Activated CD8-positive, alpha-beta memory T cell treated with anti-CD3 and anti-CD28 coated beads for 1 hour (primary cell): Measurements from ENCODE around the gene YWHAE.
"Not testable (repeated sequence)": the region's sequence is repeated elsewhere in the genome, so short reads cannot be mapped to it uniquely, and the experiment has no call there.

ENCODE experiments used
- DNase-seq, 2 donors: peaks; one replicate each; pipeline ENCODE4 v3.0.0-alpha.2; 2020; ENCODE audit warnings: low read depth in 1 of 2; ENCODE audit errors: extremely low read depth in 1 of 2

Gene YWHAE

DNA sequence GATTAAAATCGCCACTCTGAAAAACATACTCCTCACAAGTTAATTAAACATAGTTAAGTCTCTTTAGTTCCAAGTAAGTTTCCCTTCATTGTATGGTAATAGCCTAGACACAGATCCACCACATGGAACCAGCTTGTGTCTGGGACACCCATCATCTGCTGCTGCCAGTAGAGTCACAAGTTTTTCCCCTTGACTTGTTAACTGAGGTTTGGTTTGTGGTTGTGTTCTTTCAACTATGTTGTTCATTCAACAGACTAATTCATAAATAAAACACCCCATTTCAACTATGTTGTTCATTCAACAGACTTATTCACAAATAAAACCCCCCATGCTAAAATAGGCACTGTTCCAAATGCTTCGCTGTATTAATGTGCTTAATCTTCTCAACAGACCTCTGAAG lies 24.4 kb downstream of the YWHAE start:
- DNase-seq: no peak

DNA sequence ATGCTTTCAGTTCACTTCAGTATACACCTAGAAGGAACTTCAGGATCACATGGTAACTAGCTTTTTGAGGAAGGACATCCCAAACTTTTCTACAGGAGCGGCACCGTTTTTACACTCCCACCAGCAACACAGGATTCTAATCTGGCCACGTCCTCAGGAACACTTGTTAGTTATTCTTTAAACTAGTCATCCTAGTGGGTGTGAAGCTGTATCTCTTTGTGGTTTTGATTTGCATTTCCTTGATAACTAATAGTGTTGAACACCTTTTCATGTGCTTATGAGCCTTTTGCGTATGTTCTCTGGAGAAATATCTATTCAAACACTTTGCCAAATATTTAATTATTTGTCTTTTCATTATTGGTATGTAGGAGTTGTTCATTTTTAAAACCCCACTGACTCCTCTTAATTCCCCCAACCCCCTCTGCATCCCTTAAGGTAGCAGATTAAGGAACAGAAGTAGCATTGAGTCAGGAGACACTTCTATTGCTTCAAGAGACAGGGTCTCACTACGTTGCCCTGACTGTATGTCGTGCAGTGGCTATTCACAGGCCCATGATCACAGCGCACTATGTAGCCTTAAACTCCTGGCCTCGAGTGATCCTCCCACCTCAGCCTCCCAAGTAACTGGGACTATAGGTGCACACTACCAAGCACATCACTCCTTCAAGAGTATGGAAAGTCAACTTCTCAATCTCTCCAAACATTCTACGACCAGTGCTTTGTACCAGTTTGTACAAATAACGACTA lies 25.4 kb downstream of the YWHAE start:
- no peak for DNase-seq

DNA sequence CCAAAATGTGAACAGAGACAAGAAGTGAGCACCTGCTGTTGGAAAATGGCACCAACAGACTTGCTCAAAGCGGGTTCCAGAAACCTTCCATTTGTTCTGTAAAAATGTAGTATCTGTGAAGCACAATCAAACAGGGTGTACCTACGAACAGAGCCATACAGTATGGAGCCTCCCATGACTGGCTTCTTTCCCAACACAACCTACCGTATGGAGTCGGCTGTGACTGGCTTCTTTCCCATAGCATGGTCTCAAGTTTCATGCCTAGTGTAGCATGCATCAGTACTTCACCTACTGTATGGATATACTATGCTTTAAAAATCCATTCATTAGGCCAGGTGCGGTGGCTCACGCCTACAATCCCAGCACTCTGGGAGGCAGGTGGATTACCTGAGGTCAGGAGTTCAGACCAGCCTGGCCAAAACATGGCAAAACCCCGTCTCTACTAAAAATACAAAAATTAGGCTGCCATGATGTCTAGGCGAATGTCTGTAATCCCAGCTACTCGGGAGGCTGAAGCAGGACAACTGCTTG lies 26.2 kb downstream of the YWHAE start:
- DNase-seq: no peak

DNA sequence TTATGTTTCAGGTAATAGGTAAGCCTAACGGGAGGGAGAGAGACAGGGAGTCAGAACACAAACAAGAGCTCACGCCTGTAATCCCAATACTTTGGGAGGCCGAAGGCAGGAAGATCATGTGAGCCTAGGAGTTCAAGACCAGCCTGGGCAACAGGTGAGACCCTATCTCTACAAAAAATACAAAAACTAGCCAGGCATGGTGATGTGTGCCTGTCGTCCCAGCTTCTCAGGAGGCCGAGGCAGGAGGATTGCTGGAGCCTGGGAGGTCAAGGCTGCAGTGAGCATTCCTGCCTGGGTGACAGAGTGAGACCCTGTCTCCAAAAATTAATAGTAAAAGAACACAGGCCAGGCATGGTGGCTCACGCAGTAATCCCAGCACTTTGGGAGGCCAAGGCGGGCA lies 27.4 kb downstream of the YWHAE start:
- no peak for DNase-seq

DNA sequence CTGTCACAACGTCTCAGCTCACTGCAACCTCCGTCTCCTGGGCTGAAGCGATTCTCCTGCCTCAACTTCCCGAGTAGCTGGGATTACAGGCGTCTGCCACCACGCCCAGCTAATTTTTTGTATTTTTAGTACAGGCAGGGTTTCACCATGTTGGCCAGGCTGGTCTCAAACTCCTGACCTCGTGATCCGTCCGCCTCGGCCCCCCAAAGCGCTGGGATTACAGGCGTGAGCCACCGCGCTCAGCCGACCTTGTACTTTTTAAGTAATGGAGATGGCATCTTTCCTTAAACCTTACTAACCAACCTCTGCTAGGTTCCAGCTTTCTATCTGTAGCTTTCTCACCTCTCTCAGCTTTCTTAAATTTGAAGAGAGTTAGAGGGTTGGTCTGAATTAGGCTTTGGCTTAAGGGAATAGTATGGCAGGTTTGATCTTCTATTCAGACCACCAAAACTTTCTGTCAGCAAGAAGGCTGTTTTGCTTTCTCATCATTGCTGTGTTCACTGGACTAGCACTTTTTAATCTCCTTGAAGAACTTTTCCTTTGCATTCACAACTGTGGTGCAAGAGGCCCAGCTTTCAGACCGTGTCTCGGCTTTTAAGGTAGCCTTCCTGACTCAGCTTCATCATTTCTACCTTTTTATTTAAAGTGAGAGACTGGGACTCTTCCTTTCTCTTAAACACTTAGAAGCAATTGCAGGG lies 28.0 kb downstream of the YWHAE start:
- no peak for DNase-seq

DNA sequence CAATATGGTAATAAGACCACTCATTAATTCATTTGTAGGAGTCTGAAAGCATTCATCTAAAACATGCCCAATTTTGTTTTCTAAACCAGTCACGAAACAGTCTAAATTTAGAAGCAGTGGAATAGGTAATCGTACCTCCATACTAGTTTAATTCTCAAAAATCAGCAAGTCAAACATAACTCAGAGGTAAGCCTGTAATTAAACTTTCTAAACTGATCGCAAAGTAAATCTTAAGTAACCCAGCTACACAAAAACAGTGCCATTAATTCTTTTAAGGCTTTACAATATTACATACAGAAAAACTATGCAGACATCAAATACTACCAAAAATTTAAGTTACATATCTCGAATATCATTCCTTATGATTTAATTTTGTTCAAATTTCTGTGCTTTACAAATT lies 31.4 kb downstream of the YWHAE start:
- no peak for DNase-seq

DNA sequence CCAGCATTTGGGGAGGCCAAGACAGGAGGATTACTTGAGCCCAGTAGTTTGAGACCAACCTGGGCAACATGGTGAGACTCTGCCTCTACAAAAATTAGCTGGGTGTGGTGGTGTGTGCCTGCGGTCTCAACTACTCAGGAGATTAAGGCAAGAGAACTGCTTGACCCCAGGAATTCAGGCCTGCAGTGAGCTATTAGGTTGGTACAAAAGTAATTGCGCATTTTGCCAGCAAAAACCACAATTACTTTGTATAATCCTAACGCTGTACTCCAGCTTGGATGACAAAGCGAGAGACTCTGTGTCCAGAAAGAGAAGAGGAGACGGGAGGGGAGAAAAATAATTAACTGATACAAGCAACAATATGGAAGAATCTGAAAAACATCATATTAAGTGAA lies 32.7 kb downstream of the YWHAE start:
- DNase-seq: no peak

DNA sequence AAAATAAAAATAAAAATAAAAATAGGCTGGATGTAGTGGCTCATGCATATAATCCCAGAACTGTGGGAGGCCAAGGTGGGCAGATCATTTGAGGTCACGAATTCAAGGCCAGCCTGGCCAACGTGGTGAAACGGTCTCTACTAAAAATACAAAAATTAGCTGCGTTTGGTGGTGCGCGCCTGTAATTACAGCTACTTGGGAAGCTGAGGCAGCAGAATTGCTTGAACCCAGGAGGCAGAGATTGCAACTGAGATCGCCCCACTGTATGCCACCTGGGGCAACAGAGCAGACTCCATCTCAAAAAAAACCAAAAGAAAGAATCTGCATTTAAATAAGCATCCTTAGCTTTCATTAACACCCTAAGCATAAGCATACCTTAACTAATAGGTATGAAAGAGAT lies 33.8 kb downstream of the YWHAE start:
- DNase-seq: no peak

DNA sequence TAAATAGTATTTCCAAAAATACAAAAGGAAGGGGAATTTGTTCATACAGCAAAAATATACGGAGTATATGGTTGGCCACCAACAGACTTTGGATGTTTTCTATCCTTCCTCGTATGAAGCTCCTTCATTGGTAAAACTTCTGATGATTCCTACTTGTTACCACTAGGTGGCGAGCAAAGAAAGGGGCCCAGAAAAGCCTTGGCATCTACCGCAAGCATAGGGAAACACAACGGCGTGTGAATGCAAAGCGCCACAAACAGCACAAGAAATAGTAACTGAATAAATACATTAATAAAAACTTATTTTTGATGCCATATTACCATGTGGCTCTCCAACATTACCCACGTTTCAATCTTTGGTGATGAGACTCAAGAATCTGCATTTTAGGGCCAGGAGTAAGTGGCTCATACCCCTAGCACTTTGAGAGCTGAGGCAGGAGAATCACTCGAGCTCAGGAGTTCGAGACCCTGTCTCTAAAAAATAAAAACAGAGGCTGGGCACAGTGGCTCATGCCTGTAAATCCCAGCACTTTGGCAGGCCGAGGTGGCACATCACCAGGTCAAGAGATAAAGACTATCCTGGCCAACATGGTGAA lies 34.5 kb downstream of the YWHAE start:
- DNase-seq: peak; percentile 17 to 26

DNA sequence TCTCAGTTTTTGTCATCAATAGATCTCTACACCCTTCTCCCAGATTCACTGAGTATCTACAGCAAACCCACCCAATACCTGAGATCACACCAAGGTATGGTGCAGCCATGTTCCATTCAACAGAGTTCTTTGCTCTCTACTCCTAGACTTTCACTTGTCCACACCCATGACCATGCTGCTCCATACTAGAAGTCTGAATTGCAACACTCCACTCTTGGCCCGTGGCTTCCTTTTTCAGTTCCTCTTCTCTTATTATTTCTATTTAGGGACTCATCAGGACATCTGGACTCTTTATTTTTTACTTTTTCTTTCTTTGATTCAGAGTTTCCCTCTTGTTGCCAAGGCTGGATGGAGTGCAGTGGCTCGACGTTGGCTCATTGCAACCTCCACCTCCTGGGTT lies 37.1 kb downstream of the YWHAE start:
- DNase-seq: no peak

DNA sequence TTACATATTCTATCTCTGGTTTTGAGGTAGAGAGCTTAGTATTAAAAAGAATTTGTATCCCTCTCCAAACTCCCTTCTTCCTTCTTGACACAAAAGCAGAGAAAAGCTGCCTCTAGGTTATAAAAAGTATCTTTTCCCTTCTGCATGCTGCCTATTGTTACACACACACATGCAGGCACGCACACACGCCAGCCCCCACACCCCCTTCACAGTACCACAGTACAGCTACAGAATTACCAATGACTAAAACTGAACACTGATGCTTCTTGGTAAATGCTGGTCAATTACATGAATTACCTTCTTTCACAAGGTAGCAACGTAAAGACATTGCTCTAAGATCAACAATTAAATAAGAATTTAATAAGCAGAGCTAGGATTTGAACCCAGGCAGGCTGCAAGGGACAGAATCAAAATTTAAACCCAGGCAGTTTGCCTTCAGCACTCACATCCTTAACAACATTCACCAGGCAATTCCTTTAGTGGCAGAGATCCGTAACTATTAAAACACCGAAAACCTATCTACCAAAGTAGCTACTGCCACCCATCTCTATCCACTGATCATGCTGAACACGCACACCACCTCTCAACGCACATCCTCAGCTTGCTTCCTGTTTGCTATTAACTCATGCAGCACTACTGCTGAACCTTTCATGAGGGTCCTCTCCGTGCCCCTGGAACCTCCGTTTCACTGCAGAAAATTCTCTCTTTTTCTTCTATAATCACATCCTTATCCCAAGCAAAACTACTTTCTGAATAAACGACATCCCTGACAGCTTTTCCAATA lies 37.8 kb downstream of the YWHAE start:
- DNase-seq: no peak

DNA sequence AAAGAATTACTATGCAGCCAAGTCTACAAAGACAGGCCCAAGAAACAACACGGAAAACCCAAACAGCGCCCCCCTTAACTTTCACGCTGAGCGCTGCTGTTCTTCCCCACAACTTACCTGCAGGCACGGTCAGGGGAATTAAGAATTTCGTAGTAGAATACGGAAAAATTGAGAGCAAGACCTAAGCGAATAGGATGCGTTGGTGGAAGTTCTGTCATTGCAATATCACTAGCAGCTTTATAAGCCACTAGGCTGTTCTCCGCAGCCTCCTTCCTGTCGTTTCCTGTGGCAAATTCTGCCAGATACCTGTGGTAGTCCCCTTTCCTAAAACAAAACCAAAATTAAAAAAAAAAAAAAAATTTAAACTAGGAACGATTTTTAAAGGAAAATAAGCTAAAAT lies 39.0 kb downstream of the YWHAE start:
- DNase-seq: no peak

DNA sequence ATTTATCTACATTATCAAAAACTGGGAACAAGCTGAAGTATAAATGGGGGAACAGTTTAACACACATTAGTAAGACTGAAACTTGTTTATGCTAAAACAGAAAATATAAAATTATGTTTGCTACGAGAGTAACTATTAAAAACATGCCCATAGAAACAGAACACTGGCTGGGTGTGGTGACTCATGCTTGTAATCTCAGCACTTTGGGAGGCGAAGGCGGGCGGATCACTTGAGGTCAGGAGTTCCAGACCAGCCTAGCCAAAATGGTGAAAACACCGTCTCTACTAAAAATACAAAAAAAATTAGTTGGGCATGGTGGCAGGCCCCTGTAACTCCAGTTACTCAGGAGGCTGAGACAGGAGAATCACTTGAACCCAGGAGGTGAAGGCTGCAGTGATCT lies 39.7 kb downstream of the YWHAE start:
- not testable (repeated sequence) for DNase-seq

DNA sequence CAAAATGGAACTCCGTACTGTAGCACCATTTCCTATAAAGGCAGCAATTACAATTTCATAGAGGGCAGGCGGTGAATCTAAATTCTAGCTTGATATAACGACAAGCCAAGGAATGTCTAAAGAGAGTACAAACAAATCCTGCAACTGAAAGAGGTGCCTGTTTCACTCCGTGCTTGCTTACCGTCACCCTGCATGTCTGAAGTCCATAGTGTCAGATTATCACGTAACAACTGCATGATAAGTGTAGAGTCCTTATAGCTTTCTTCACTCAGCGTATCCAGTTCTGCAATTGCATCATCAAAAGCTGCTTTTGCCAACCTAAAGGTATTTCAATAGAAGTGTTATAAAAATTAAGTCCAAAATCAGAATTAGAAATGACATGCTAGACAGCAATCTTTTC lies 46.0 kb downstream of the YWHAE start:
- no peak for DNase-seq

DNA sequence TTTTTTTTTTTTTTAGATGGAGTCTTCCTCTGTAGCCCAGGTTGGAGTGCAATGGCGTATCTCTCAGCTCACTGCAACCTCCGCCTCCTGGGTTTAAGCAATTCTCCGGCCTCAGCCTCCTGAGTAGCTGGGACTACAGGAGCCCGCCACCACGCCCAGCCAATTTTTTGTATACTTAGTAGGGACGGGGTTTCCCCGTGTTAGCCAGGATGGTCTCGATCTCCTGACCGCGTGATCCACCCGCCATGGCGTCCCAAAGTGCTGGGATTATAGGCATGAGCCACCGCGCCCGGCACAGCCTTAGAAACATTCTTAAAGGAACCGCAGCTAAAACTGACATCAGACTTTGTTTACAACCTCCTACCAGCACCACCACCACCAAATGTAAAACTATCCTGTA lies 47.5 kb downstream of the YWHAE start:
- DNase-seq: not testable (repeated sequence)

DNA sequence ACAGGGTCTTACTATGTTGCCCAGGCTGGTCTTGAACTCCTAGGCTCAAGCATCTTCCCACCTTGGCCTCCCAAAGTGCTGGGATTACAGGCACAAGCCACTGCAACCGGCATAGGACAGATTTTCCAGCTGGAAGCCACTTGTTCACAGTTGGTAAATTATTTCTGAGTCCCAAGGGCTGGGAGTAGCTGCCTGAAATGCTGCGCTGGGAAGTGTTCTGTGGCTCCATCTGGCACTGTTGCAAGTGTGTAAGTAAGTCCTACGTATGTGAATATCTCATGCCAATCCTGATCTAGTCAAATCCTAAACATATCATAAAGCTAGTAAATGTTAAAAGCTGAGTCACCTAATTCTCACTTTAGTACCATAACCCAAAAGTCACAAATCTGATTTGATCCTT lies 48.1 kb downstream of the YWHAE start:
- DNase-seq: no peak

DNA sequence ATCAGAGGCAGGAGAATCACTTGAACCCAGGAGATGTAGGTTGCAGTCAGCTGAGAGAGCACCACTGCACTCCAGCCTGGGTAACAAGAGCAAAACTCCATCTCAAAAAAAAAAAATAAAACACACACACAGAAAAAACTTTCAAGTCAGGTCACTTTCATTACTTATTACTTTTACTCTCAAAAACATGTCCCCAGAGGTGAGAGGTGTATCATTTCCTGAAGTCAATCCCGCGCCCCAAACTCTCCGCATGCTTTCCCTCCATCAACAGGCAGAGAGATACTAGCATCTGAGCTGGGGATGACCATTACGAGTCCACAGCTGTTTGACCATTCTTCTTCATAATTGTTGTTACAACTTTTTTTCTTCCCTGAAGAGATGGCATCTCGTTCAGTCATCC lies 48.7 kb downstream of the YWHAE start:
- no peak for DNase-seq

DNA sequence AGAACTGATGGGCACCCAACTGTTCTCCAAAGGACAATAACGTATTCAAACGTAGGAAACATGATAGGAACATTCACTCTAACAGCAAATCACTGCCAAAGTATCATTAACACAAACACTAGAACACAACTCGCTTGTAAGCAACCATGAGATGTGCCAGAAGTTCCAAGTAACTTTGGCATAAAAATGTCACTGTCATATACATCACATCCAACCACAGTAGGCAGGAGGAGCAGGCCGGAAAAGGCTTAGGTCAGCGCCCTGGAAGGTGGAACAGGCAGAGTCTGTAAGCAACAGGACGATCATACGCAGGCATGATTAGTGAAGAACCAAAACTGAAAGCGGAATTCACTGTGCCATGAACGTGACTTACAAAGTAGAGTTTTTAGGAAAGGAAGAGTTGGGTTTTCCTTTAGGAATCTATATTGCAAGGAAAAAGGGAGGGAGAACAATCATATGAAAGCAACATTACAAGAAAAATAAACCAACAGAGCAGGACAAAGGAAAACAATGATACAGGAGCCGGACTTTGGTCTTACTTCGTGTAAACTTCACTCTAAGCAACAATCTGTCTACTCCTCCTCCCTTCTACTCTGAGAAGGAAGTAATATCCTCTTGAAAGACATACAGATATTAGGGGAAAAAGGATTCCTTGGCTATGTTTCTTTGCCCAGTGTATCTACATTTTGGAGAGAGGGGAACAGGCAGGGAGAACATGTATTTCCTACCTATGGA lies 52.3 kb downstream of the YWHAE start:
- no peak for DNase-seq

DNA sequence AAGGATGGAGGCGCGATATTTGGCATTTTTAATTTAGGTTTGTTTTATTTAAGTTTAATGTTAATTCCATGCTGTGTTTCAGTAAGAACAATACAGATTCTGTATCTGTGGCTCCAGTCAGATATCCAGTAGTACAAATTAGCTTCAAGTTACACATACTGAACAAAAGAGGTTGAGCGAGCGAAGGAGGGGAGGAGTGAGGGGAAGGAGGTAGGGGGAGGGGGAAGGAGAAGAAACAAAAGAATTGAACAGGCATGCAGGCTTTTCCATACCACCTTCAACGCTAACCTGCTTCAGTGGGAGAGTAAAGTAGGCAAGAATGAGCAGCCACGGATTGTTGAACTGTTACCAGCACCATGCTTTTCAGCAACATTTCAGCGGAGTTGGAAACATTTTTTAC lies 55.5 kb downstream of the YWHAE start:
- DNase-seq: no peak

DNA sequence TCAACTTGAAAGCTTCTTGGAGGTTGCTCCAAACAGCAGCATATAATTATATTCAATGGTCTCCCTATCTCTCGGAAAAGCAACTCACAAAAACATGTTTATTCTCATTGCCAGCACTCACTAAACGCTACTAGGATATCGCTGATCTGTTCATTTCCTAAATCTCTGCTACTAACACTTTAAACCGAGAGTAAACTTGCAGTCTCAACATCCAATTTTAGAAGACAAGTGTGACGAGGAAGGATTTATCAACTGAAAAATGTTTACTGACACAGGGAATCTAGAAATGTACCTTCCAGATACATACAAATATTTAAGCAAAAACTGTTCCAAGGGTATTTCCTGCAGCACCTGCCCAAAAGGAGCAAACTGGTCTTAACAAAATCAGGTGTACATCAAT lies 56.5 kb downstream of the YWHAE start:
- no peak for DNase-seq

DNA sequence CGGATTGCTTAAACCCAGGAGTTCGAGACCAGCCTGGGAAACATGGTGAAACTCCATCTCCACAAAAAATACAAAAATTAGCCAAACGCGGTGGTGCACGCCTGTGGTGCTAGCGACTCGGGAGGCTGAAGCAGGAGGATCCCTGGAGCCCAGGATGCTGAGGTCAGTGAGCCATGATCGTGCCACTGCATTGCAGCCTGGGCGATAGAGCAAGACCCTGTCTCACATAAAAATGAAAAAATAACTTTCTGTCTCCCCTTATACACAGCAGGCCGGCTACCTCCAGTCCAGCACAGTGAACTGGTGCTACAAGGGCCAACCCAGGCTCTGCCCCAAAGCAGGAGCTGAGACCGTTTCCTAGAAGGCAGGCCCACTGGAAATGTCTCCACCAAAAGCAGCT lies 59.7 kb downstream of the YWHAE start:
- DNase-seq: no peak
